Fibroblast of skin of abdomen (primary cell): Measurements from ENCODE around the gene YIPF6.
"Not testable (repeated sequence)": the region's sequence is repeated elsewhere in the genome, so short reads cannot be mapped to it uniquely, and the experiment has no call there.

Source experiments
- DNase-seq: peaks from one replicate; pipeline ENCODE4 v3.0.0-alpha.2; 2013

YIPF6 gene

DNA sequence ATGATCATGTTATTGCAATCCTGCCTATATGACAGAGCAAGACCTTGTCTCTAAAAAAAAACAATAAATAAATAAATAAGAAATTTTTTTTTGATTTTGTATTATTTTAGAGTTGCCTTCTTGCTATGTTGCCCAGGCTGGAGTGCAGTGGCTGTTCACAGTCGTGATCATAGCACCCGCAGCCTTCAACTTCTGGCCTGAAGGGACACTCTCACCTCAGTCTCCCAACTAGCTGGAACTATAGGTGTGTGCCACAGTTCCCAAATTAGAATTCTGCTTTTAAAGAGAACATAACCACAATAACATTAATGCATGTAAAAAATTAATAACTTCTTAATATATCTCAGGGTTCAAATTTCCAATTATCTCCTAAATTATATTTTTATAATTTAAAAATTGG is 7.8 kb downstream of the YIPF6 start:
- no peak for DNase-seq

DNA sequence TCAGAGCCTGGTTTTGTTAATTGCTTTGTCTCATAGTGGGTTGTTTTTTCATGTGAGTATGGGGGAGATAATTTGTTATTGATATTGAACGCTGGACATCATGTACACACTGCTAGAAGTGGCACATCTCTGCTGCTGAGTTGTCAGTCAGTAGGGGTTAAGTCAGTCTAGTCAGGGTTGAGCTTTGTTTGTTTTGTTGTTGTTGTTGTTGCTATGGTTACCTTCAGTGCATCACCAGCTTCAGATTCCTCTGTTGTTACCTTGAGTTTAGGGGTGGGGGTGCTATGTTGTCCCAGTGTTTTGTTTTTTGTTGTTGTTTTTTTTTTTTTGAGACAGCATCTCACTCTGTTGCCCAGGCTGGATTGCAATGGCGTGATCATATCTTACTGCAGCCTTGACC is 9.9 kb downstream of the YIPF6 start:
- DNase-seq = no peak

- DNase-seq = peak; percentile 18
These were observed 12.4 kb downstream of the YIPF6 start for GRCh38 chrX:68511255-68511654.

DNA sequence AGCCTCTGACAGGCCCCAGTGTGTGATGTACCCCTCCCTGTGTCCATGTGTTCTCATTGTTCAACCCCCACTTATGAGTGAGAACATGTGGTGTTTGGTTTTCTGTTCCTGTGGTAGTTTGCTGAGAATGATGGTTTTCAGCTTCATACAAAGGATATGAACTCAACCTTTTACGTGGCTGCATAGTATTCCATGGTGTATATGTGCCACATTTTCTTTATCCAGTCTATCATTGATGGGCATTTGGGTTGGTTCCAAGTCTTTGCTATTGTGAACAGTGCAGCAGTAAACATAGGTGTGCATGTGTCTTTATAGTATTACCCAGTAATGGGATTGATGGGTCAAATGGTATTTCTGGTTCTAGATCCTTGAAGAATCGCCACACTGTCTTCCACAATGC is 25.8 kb downstream of the YIPF6 start:
- DNase-seq = not testable (repeated sequence)

- DNase-seq = peak; percentile 19
These were observed 34.1 kb downstream of the YIPF6 start for GRCh38 chrX:68532831-68533533.

GRCh38 chrX:68533656-68534055 is 34.8 kb downstream of the YIPF6 start:
- DNase-seq = no peak

DNA sequence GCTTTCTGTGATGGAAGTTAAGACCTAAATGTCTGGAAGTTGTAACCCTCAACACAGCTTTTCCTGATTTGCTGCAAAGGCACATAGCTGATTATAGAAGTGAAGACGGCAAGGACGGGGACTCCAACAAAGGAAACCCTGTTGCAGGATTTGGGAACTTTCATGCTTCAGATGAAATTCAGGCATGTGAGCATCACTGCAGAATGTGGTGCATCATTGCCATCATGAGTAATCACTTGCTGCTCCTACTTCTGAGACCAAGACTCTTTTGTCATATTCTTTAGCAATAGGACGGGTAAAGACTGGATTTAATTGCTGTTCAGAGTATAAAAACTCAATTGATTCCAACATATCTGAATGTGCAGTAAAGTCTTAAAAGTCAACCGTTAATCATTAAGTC is 35.8 kb downstream of the YIPF6 start:
- no peak for DNase-seq

GRCh38 chrX:68536429-68536828 is 37.6 kb downstream of the YIPF6 start:
- DNase-seq = no peak

DNA sequence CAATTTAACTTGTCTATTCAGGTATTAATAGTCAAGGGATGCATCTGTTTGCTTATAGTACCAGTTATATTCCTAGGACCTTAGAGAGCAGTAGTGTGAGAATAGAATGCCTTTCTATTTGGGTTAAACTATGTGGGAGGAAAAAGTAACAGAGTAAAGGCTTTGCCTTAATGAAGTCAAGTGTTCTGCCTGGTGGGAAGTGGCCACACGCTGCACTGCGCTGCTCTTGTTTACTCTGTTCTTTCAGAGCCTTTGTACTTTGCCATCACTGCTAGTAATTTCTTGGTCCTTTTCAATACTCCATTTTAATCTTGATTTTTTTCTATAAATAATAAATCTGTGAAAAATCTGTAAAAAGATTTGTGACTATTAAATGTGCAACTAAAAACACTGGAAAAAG is 38.0 kb downstream of the YIPF6 start:
- DNase-seq = no peak

DNA sequence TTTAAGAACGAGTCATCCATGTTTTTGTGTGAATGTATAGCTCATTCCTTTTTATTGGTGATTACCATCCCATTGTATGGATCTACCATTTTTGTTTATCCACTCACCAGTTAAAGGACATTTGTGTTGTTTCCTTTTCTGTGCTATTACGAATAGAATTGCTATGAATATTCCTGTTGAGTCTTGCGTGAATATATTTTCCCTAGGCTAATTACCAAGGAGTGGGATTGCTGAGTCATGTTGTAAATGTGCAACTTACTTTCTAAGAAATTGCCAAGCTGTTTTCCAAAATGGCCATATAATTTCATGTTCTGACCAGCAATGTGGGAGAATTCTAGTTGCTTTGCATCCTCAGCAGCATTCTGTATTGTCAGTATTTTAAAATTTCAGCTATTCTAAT is 51.3 kb downstream of the YIPF6 start:
- no peak for DNase-seq

DNA sequence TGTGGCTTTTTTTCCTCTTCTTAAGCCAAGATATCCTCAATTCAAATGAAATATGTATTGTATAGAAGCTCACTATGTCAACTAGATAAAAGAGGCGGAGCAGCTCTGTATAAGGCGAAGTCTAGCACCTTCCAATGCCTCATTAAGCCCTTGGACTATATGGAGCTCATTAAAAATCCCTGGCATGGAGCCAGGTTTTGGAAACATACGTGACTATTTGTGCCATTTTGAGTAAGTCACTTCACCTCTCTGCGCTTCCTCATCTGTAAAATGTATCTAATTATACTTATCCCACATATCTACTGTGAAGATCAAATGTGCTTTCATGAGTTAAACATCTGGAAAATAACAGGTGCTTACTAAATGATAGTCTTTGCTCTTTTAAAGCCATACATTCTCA is 57.2 kb downstream of the YIPF6 start:
- no peak for DNase-seq

DNA sequence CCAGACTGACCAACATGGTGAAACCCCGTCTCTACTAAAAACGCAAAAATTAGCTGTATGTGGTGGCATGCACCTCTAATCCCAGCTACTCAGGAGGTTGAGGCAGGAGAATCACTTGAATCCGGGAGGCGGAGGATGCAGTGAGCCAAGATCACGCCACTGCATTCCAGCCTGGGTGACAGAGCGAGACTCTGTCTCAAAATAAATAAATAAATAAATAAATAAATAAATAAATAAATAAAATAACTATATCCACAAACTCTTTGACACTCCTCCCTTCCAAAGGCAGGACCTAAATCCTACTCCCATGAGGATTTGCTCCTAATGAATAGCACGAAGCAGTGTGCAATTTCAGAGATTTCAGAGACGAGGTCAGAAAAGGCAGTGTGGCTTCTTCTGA is 58.3 kb downstream of the YIPF6 start:
- DNase-seq = not testable (repeated sequence)

DNA sequence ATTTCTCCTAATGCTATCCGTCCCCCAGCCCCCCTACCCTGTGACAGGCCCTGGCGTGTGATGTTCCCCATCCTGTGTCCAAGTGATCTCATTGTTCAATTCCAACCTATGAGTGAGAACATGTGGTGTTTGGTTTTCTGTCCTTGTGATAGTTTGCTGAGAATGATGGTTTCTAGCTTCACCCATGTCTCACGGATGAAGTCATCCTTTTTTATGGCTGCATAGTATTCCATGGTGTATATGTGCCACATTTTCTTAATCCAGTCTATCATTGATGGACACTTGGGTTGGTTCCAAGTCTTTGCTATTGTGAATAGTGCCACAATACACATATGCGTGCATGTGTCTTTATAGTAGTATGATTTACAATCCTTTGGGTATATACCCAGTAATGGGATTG is 61.1 kb downstream of the YIPF6 start:
- DNase-seq = not testable (repeated sequence)

DNA sequence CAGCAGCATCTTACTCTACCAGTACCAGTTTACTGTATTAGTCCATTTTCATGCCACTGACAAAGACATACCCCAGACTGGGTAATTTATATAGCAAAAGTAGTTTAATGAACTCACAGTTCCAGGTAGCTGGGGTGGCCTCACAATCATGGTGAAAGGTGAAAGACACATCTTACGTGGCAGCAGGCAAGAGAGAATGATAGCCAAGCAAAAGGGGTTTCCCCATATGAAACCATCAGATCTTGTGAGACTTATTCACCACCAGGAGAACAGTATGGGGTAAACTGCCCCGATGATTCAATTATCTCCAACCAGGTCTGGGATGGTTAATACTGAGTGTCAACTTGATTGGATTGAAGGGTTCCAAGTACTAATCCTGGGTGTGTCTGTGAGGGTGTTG is 69.3 kb downstream of the YIPF6 start:
- no peak for DNase-seq

DNA sequence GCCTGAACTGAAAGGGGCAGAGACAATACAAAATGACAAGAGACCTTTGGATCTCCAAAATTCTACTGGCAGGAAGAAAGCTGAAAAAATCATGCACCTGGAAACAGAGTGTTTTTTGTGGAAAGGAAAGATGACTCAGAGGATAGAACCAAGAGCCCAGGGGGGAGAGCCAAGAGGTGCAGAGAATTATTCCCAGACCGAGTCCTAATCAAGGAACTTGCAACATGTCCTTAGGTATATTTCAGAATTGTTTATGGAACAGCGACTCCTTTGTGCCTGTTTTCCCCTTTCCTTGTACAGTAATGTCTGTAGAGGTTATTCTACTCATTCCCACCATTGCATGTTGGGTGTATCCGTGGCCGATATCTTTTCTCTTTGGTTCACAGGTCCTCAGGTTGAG is 71.7 kb downstream of the YIPF6 start:
- DNase-seq = no peak

DNA sequence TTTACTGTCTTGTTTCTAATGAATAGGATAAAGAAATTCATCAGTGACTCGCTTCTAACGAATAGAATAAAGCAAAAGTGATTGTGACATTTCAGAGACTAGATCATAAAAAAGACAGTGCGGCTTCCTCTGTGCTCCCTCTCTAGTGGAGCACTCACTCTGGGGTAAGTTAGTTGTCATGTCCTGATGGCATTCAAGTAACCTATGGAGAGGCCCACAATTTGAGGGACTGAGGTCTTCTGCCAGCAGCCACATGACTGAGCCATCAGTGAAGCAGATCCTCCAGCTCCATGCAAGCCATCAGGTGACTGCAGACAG is 72.4 kb downstream of the YIPF6 start:
- no peak for DNase-seq

- peak; percentile 57 for DNase-seq
These were observed 72.9 kb downstream of the YIPF6 start for GRCh38 chrX:68571610-68572311.

DNA sequence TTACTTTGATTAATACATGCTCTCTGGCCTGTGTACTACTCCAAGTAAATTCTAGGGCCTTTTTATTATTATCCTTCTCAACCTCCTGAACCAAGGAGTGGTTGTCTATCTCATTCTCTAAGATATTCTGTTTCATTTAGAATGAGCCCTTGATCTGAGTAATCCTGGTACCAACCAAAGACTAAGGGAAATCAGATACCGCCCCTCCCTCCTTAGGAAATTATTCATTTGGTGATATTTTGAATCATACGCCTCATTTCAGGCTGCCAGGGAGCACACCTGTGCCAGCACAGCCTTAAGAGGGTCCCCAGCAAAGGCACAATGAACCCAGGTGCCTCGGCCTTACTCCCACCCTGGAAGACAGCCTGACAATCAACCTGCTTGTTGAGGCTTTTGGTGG is 75.4 kb downstream of the YIPF6 start:
- DNase-seq = no peak

GRCh38 chrX:68579810-68580209 is 81.0 kb downstream of the YIPF6 start:
- no peak for DNase-seq

- DNase-seq = no peak
These were observed 85.4 kb downstream of the YIPF6 start for GRCh38 chrX:68584221-68584620.
